ENCODE measurements around the gene C6orf132.

DNA sequence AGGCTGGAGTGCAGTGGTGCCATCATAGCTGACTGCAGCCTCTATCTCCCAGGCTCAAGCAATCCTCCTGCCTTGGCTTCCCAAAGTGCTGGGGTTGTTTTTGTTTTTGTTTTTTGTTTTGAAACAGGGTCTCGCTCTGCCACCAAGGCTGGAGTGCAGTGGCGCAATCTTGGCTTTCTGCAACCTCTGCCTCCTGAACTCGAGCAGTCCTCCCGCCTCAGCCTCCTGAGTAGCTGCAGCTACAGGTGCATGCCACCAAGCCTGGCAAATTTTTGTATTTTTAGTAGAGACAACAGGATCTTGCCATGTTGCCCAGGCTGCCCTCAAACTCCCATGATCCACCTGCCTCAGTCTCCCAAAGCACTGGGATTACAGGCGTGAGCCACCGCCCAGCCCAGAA is 4.2 kb downstream of the C6orf132 start:
- TF ChIP-seq EZH2 (optimal IDR thresholded peaks at IDR 0.05; ENCODE audit: low read depth, low read length) = no peak
- TF ChIP-seq, protein P1, sequence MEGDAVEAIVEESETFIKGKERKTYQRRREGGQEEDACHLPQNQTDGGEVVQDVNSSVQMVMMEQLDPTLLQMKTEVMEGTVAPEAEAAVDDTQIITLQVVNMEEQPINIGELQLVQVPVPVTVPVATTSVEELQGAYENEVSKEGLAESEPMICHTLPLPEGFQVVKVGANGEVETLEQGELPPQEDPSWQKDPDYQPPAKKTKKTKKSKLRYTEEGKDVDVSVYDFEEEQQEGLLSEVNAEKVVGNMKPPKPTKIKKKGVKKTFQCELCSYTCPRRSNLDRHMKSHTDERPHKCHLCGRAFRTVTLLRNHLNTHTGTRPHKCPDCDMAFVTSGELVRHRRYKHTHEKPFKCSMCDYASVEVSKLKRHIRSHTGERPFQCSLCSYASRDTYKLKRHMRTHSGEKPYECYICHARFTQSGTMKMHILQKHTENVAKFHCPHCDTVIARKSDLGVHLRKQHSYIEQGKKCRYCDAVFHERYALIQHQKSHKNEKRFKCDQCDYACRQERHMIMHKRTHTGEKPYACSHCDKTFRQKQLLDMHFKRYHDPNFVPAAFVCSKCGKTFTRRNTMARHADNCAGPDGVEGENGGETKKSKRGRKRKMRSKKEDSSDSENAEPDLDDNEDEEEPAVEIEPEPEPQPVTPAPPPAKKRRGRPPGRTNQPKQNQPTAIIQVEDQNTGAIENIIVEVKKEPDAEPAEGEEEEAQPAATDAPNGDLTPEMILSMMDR (IDR thresholded peaks at IDR 0.05; ENCODE audit: low read length) = no peak

Measured in MM.1S (cell line).